ENCODE measurements around the gene HMCN1.
A peak's percentile ranks its signal among the peaks of the same experiment; 100 is the strongest.

Gene HMCN1

GRCh38 chr1:185984113-185984836, 250.1 kb downstream of the HMCN1 start:
- Histone ChIP-seq H3K36me3 (no peaks in the 10 kb centered on the region), H3K9me3 (no peaks in the 10 kb centered on the region), H3K27me3 (no peaks in the 10 kb centered on the region), H3K4me1 (no peaks in the 10 kb centered on the region), H3K4me3 (ENCODE audit: low read depth, low read length) (no peak overlapping the region)
- no peak for TF ChIP-seq CTCF (IDR thresholded peaks at IDR 0.05; ENCODE audit: low read depth, low read length)
- DNase-seq, result no peak

GRCh38 chr1:185987611-185988321, 253.6 kb downstream of the HMCN1 start:
- DNase-seq, result no peak
- H3K27me3 ChIP-seq, result no peaks in the 10 kb centered on the region
- H3K4me1 ChIP-seq, result no peaks in the 10 kb centered on the region
- H3K36me3 ChIP-seq, result no peaks in the 10 kb centered on the region
- H3K9me3 ChIP-seq, result no peaks in the 10 kb centered on the region
- TF ChIP-seq CTCF (IDR thresholded peaks at IDR 0.05; ENCODE audit: low read depth, low read length), result no peak
- no peak overlapping the region for H3K4me3 ChIP-seq (ENCODE audit: low read depth, low read length)

GRCh38 chr1:185990565-185990964, 256.4 kb downstream of the HMCN1 start:
- H3K9me3 ChIP-seq, result no peaks in the 10 kb centered on the region
- H3K27me3 ChIP-seq, result no peaks in the 10 kb centered on the region
- TF ChIP-seq CTCF (IDR thresholded peaks at IDR 0.05; ENCODE audit: low read depth, low read length), result no peak
- no peak overlapping the region for H3K4me3 ChIP-seq (ENCODE audit: low read depth, low read length)
- no peak for DNase-seq
- no peaks in the 10 kb centered on the region for H3K4me1 ChIP-seq
- H3K36me3 ChIP-seq, result no peaks in the 10 kb centered on the region

GRCh38 chr1:185991266-185991665, 257.1 kb downstream of the HMCN1 start:
- Histone ChIP-seq H3K27me3 (no peaks in the 10 kb centered on the region), H3K9me3 (no peaks in the 10 kb centered on the region), H3K4me1 (no peaks in the 10 kb centered on the region), H3K4me3 (ENCODE audit: low read depth, low read length) (no peak overlapping the region), H3K36me3 (no peaks in the 10 kb centered on the region)
- no peak for TF ChIP-seq CTCF (IDR thresholded peaks at IDR 0.05; ENCODE audit: low read depth, low read length)
- no peak for DNase-seq

- Histone ChIP-seq H3K27me3 (peaks cover 5% of the 10 kb centered on the region; the same call in 1 of the 2 replicates), H3K36me3 (no peaks in the 10 kb centered on the region), H3K4me1 (no peaks in the 10 kb centered on the region), H3K9me3 (no peaks in the 10 kb centered on the region), H3K4me3 (ENCODE audit: low read depth, low read length) (no peak overlapping the region)
- no peak for DNase-seq
- TF ChIP-seq CTCF (IDR thresholded peaks at IDR 0.05; ENCODE audit: low read depth, low read length), result no peak
These were observed 262.0 kb downstream of the HMCN1 start for GRCh38 chr1:185996211-185996610.

- H3K4me1 ChIP-seq, result no peaks in the 10 kb centered on the region
- H3K36me3 ChIP-seq, result no peaks in the 10 kb centered on the region
- no peak overlapping the region for H3K4me3 ChIP-seq (ENCODE audit: low read depth, low read length)
- peak; percentile 27; the same call in 1 of the 2 replicates for TF ChIP-seq CTCF (IDR thresholded peaks at IDR 0.05; ENCODE audit: low read depth, low read length)
- DNase-seq, result peak; percentile 10
- H3K9me3 ChIP-seq, result no peaks in the 10 kb centered on the region
- peaks cover 5% of the 10 kb centered on the region; the same call in 1 of the 2 replicates for H3K27me3 ChIP-seq
These were observed 264.2 kb downstream of the HMCN1 start for GRCh38 chr1:185998391-185998790.

Data from BE2C (cell line).